ENCODE results near the gene PLXNA2.

PLXNA2 gene

GRCh38 chr1:208238710-208239472 is 5.3 kb downstream of the PLXNA2 start:
- H3K27me3 ChIP-seq (ENCODE audit: insufficient read depth, low read length), result peaks cover 62% of the 10 kb centered on the region
- no peaks in the 10 kb centered on the region for H3K9me3 ChIP-seq (ENCODE audit: insufficient read depth, low read depth, low read length)
- H3K9ac ChIP-seq (ENCODE audit: low read depth, low read length), result no peak overlapping the region
- no peak overlapping the region for H3K27ac ChIP-seq (ENCODE audit: low read length)
- no peaks in the 10 kb centered on the region for H3K36me3 ChIP-seq (ENCODE audit: insufficient read depth, low read depth, low read length)
- no peak overlapping the region for H3K4me3 ChIP-seq (ENCODE audit: low read length)
- H3K4me1 ChIP-seq (ENCODE audit: insufficient read depth, low read length), result peaks cover 30% of the 10 kb centered on the region

- Histone ChIP-seq H3K27ac (ENCODE audit: low read length) (no peak overlapping the region), H3K4me3 (ENCODE audit: low read length) (no peak overlapping the region), H3K27me3 (ENCODE audit: insufficient read depth, low read length) (peaks cover 46% of the 10 kb centered on the region), H3K9ac (ENCODE audit: low read depth, low read length) (no peak overlapping the region), H3K9me3 (ENCODE audit: insufficient read depth, low read depth, low read length) (no peaks in the 10 kb centered on the region), H3K4me1 (ENCODE audit: insufficient read depth, low read length) (peaks cover 46% of the 10 kb centered on the region), H3K36me3 (ENCODE audit: insufficient read depth, low read depth, low read length) (no peaks in the 10 kb centered on the region)
These were observed 6.9 kb downstream of the PLXNA2 start for GRCh38 chr1:208237241-208237640.

- H3K4me3 ChIP-seq (ENCODE audit: low read length), result no peak overlapping the region
- no peak overlapping the region for H3K27ac ChIP-seq (ENCODE audit: low read length)
- H3K9ac ChIP-seq (ENCODE audit: low read depth, low read length), result no peak overlapping the region
- H3K4me1 ChIP-seq (ENCODE audit: insufficient read depth, low read length), result peaks cover 49% of the 10 kb centered on the region
- no peaks in the 10 kb centered on the region for H3K9me3 ChIP-seq (ENCODE audit: insufficient read depth, low read depth, low read length)
- H3K27me3 ChIP-seq (ENCODE audit: insufficient read depth, low read length), result peaks cover 35% of the 10 kb centered on the region
- no peaks in the 10 kb centered on the region for H3K36me3 ChIP-seq (ENCODE audit: insufficient read depth, low read depth, low read length)
These were observed 8.0 kb downstream of the PLXNA2 start for GRCh38 chr1:208235982-208236761.

- Histone ChIP-seq H3K27ac (ENCODE audit: low read length) (no peak overlapping the region), H3K4me3 (ENCODE audit: low read length) (no peak overlapping the region), H3K9me3 (ENCODE audit: insufficient read depth, low read depth, low read length) (no peaks in the 10 kb centered on the region)
These were observed 8.7 kb downstream of the PLXNA2 start for GRCh38 chr1:208235356-208235981.

GRCh38 chr1:208234721-208235120 is 9.5 kb downstream of the PLXNA2 start:
- Histone ChIP-seq H3K36me3 (ENCODE audit: insufficient read depth, low read depth, low read length) (no peaks in the 10 kb centered on the region), H3K27ac (ENCODE audit: low read length) (no peak overlapping the region), H3K9me3 (ENCODE audit: insufficient read depth, low read depth, low read length) (no peaks in the 10 kb centered on the region), H3K4me3 (ENCODE audit: low read length) (no peak overlapping the region), H3K27me3 (ENCODE audit: insufficient read depth, low read length) (peaks cover 21% of the 10 kb centered on the region), H3K4me1 (ENCODE audit: insufficient read depth, low read length) (peaks cover 52% of the 10 kb centered on the region), H3K9ac (ENCODE audit: low read depth, low read length) (no peak overlapping the region)

More at GRCh38 chr1:208235356-208235981, 8.7 kb downstream of the PLXNA2 start:
- Histone ChIP-seq H3K4me1 (ENCODE audit: insufficient read depth, low read length) (peaks cover 52% of the 10 kb centered on the region), H3K36me3 (ENCODE audit: insufficient read depth, low read depth, low read length) (no peaks in the 10 kb centered on the region), H3K9ac (ENCODE audit: low read depth, low read length) (no peak overlapping the region), H3K27me3 (ENCODE audit: insufficient read depth, low read length) (peaks cover 28% of the 10 kb centered on the region)

- Histone ChIP-seq H3K9ac (ENCODE audit: low read depth, low read length) (no peak overlapping the region), H3K9me3 (ENCODE audit: insufficient read depth, low read depth, low read length) (no peaks in the 10 kb centered on the region), H3K27me3 (ENCODE audit: insufficient read depth, low read length) (peaks cover 14% of the 10 kb centered on the region), H3K4me3 (ENCODE audit: low read length) (no peak overlapping the region), H3K27ac (ENCODE audit: low read length) (no peak overlapping the region), H3K36me3 (ENCODE audit: insufficient read depth, low read depth, low read length) (no peaks in the 10 kb centered on the region), H3K4me1 (ENCODE audit: insufficient read depth, low read length) (peaks cover 48% of the 10 kb centered on the region)
These were observed 10.2 kb downstream of the PLXNA2 start for GRCh38 chr1:208233978-208234377.

GRCh38 chr1:208233546-208233945 is 10.6 kb downstream of the PLXNA2 start:
- H3K9me3 ChIP-seq (ENCODE audit: insufficient read depth, low read depth, low read length), result no peaks in the 10 kb centered on the region
- no peaks in the 10 kb centered on the region for H3K36me3 ChIP-seq (ENCODE audit: insufficient read depth, low read depth, low read length)
- peaks cover 14% of the 10 kb centered on the region for H3K27me3 ChIP-seq (ENCODE audit: insufficient read depth, low read length)
- no peak overlapping the region for H3K27ac ChIP-seq (ENCODE audit: low read length)
- H3K9ac ChIP-seq (ENCODE audit: low read depth, low read length), result no peak overlapping the region
- peaks cover 44% of the 10 kb centered on the region for H3K4me1 ChIP-seq (ENCODE audit: insufficient read depth, low read length)
- no peak overlapping the region for H3K4me3 ChIP-seq (ENCODE audit: low read length)

GRCh38 chr1:208232662-208233038 is 11.5 kb downstream of the PLXNA2 start:
- H3K27ac ChIP-seq (ENCODE audit: low read length), result no peak overlapping the region
- no peak overlapping the region for H3K9ac ChIP-seq (ENCODE audit: low read depth, low read length)
- no peaks in the 10 kb centered on the region for H3K36me3 ChIP-seq (ENCODE audit: insufficient read depth, low read depth, low read length)
- H3K9me3 ChIP-seq (ENCODE audit: insufficient read depth, low read depth, low read length), result no peaks in the 10 kb centered on the region
- no peak overlapping the region for H3K4me3 ChIP-seq (ENCODE audit: low read length)
- H3K27me3 ChIP-seq (ENCODE audit: insufficient read depth, low read length), result peaks cover 12% of the 10 kb centered on the region
- H3K4me1 ChIP-seq (ENCODE audit: insufficient read depth, low read length), result peaks cover 41% of the 10 kb centered on the region

GRCh38 chr1:208231881-208232661 is 12.1 kb downstream of the PLXNA2 start:
- Histone ChIP-seq H3K9me3 (ENCODE audit: insufficient read depth, low read depth, low read length) (no peaks in the 10 kb centered on the region), H3K36me3 (ENCODE audit: insufficient read depth, low read depth, low read length) (no peaks in the 10 kb centered on the region), H3K27ac (ENCODE audit: low read length) (no peak overlapping the region), H3K4me1 (ENCODE audit: insufficient read depth, low read length) (peaks cover 41% of the 10 kb centered on the region), H3K9ac (ENCODE audit: low read depth, low read length) (no peak overlapping the region), H3K4me3 (ENCODE audit: low read length) (no peak overlapping the region), H3K27me3 (ENCODE audit: insufficient read depth, low read length) (peaks cover 7% of the 10 kb centered on the region)

GRCh38 chr1:208230668-208231529 is 13.3 kb downstream of the PLXNA2 start:
- Histone ChIP-seq H3K4me3 (ENCODE audit: low read length) (no peak overlapping the region), H3K27me3 (ENCODE audit: insufficient read depth, low read length) (no peaks in the 10 kb centered on the region; the same call in 1 of the 2 replicates), H3K9ac (ENCODE audit: low read depth, low read length) (no peak overlapping the region), H3K9me3 (ENCODE audit: insufficient read depth, low read depth, low read length) (no peaks in the 10 kb centered on the region), H3K36me3 (ENCODE audit: insufficient read depth, low read depth, low read length) (no peaks in the 10 kb centered on the region), H3K27ac (ENCODE audit: low read length) (no peak overlapping the region), H3K4me1 (ENCODE audit: insufficient read depth, low read length) (peaks cover 44% of the 10 kb centered on the region)

All from iPS-20b (cell line).